ENCODE data around the gene NFKB1. TPM values are rescaled to one million over a fixed set of nuclear protein-coding genes. Genes with fewer than 3 reads are reported as not detected.

NFKB1 gene
- polyA plus RNA-seq, 1 donor from 2014 or later, result 8.6 TPM

GRCh38 chr4:102473476-102473875 is 27.7 kb upstream of the NFKB1 start:
- Histone ChIP-seq H3K4me2 (ENCODE audit: low read length) (no peak overlapping the region), H3K9ac (ENCODE audit: low read length) (no peak overlapping the region), H3K79me2 (replicated peaks; ENCODE audit: insufficient read depth, low read length) (no peaks in the 10 kb centered on the region), H3K9me3 (ENCODE audit: low read length) (no peaks in the 10 kb centered on the region), H3F3A (ENCODE audit: insufficient read depth, low read length, poor library complexity, severe bottlenecking) (no peaks in the 10 kb centered on the region), H4K20me1 (ENCODE audit: insufficient read depth) (no peaks in the 10 kb centered on the region), H2AFZ (ENCODE audit: low read depth, low read length) (no peak overlapping the region), H3K4me3 (ENCODE audit: low read length) (no peak overlapping the region), H3K27ac (ENCODE audit: low read length) (no peak overlapping the region), H3K27me3 (ENCODE audit: insufficient read depth, low read depth, low read length) (no peaks in the 10 kb centered on the region), H3K9me2 (ENCODE audit: insufficient read depth, low read length) (no peaks in the 10 kb centered on the region), H3K36me3 (ENCODE audit: insufficient read depth, low read length) (no peaks in the 10 kb centered on the region)
- TF ChIP-seq, protein P1, sequence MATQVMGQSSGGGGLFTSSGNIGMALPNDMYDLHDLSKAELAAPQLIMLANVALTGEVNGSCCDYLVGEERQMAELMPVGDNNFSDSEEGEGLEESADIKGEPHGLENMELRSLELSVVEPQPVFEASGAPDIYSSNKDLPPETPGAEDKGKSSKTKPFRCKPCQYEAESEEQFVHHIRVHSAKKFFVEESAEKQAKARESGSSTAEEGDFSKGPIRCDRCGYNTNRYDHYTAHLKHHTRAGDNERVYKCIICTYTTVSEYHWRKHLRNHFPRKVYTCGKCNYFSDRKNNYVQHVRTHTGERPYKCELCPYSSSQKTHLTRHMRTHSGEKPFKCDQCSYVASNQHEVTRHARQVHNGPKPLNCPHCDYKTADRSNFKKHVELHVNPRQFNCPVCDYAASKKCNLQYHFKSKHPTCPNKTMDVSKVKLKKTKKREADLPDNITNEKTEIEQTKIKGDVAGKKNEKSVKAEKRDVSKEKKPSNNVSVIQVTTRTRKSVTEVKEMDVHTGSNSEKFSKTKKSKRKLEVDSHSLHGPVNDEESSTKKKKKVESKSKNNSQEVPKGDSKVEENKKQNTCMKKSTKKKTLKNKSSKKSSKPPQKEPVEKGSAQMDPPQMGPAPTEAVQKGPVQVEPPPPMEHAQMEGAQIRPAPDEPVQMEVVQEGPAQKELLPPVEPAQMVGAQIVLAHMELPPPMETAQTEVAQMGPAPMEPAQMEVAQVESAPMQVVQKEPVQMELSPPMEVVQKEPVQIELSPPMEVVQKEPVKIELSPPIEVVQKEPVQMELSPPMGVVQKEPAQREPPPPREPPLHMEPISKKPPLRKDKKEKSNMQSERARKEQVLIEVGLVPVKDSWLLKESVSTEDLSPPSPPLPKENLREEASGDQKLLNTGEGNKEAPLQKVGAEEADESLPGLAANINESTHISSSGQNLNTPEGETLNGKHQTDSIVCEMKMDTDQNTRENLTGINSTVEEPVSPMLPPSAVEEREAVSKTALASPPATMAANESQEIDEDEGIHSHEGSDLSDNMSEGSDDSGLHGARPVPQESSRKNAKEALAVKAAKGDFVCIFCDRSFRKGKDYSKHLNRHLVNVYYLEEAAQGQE (IDR thresholded peaks at IDR 0.05; ENCODE audit: borderline replicate concordance), result no peak
- TF ChIP-seq EZH2 (IDR thresholded peaks at IDR 0.05; ENCODE audit: borderline replicate concordance, insufficient read depth, low read length, poor library complexity, severe bottlenecking) (no peak), RAD21 (conservative IDR thresholded peaks at IDR 0.05) (no peak), TAF1 (IDR thresholded peaks at IDR 0.05; ENCODE audit: low read depth) (no peak), SMC3 (conservative IDR thresholded peaks at IDR 0.05; ENCODE audit: poor library complexity) (no peak), POLR2AphosphoS5 (IDR thresholded peaks at IDR 0.05) (no peak), EP300 (conservative IDR thresholded peaks at IDR 0.05; ENCODE audit: poor library complexity, severe bottlenecking) (no peak), MXI1 (conservative IDR thresholded peaks at IDR 0.05; ENCODE audit: poor library complexity, severe bottlenecking) (no peak)
- TF ChIP-seq, protein P2, sequence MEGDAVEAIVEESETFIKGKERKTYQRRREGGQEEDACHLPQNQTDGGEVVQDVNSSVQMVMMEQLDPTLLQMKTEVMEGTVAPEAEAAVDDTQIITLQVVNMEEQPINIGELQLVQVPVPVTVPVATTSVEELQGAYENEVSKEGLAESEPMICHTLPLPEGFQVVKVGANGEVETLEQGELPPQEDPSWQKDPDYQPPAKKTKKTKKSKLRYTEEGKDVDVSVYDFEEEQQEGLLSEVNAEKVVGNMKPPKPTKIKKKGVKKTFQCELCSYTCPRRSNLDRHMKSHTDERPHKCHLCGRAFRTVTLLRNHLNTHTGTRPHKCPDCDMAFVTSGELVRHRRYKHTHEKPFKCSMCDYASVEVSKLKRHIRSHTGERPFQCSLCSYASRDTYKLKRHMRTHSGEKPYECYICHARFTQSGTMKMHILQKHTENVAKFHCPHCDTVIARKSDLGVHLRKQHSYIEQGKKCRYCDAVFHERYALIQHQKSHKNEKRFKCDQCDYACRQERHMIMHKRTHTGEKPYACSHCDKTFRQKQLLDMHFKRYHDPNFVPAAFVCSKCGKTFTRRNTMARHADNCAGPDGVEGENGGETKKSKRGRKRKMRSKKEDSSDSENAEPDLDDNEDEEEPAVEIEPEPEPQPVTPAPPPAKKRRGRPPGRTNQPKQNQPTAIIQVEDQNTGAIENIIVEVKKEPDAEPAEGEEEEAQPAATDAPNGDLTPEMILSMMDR (IDR thresholded peaks at IDR 0.05; ENCODE audit: poor library complexity, severe bottlenecking), result no peak

GRCh38 chr4:102474736-102475504 is 26.2 kb upstream of the NFKB1 start:
- Histone ChIP-seq H3F3A (ENCODE audit: insufficient read depth, low read length, poor library complexity, severe bottlenecking) (no peaks in the 10 kb centered on the region), H3K9ac (ENCODE audit: low read length) (no peak overlapping the region), H3K27ac (ENCODE audit: low read length) (no peak overlapping the region), H3K27me3 (ENCODE audit: insufficient read depth, low read depth, low read length) (no peaks in the 10 kb centered on the region), H3K79me2 (replicated peaks; ENCODE audit: insufficient read depth, low read length) (no peaks in the 10 kb centered on the region), H3K9me3 (ENCODE audit: low read length) (no peaks in the 10 kb centered on the region), H3K36me3 (ENCODE audit: insufficient read depth, low read length) (no peaks in the 10 kb centered on the region), H3K4me2 (ENCODE audit: low read length) (no peak overlapping the region), H2AFZ (ENCODE audit: low read depth, low read length) (no peak overlapping the region), H4K20me1 (ENCODE audit: insufficient read depth) (no peaks in the 10 kb centered on the region), H3K9me2 (ENCODE audit: insufficient read depth, low read length) (no peaks in the 10 kb centered on the region), H3K4me3 (ENCODE audit: low read length) (no peak overlapping the region)
- TF ChIP-seq EZH2 (IDR thresholded peaks at IDR 0.05; ENCODE audit: borderline replicate concordance, insufficient read depth, low read length, poor library complexity, severe bottlenecking) (no peak), POLR2AphosphoS5 (IDR thresholded peaks at IDR 0.05) (no peak), SMC3 (conservative IDR thresholded peaks at IDR 0.05; ENCODE audit: poor library complexity) (no peak), RAD21 (conservative IDR thresholded peaks at IDR 0.05) (no peak), MXI1 (conservative IDR thresholded peaks at IDR 0.05; ENCODE audit: poor library complexity, severe bottlenecking) (no peak), TAF1 (IDR thresholded peaks at IDR 0.05; ENCODE audit: low read depth) (no peak), EP300 (conservative IDR thresholded peaks at IDR 0.05; ENCODE audit: poor library complexity, severe bottlenecking) (no peak)
- TF ChIP-seq, protein P1 (IDR thresholded peaks at IDR 0.05; ENCODE audit: borderline replicate concordance), result no peak
- TF ChIP-seq, protein P2 (IDR thresholded peaks at IDR 0.05; ENCODE audit: poor library complexity, severe bottlenecking), result no peak
